ENCODE measurements around the gene KCNH8. TPM values are rescaled to one million over a fixed set of nuclear protein-coding genes. Genes with fewer than 3 reads are reported as not detected.

Gene KCNH8
- polyA plus RNA-seq, 1 donor from 2014 or later = 28.9 TPM

- peak overlapping the region; percentile 69 for H3K4me2 ChIP-seq (ENCODE audit: low read length)
- no peaks in the 10 kb centered on the region for H3K9me3 ChIP-seq (ENCODE audit: low read length)
- H3K9ac ChIP-seq (ENCODE audit: low read length) = peak overlapping the region; percentile 74
- H3K79me2 ChIP-seq (replicated peaks; ENCODE audit: insufficient read depth, low read length) = peaks cover 27% of the 10 kb centered on the region
- H2AFZ ChIP-seq (ENCODE audit: low read depth, low read length) = peak overlapping the region; percentile 77
- no peaks in the 10 kb centered on the region for H3F3A ChIP-seq (ENCODE audit: insufficient read depth, low read length, poor library complexity, severe bottlenecking)
- H3K27ac ChIP-seq (ENCODE audit: low read length) = peak overlapping the region; percentile 38
- H3K27me3 ChIP-seq (ENCODE audit: insufficient read depth, low read depth, low read length) = no peaks in the 10 kb centered on the region
- no peaks in the 10 kb centered on the region for H3K9me2 ChIP-seq (ENCODE audit: insufficient read depth, low read length)
- no peaks in the 10 kb centered on the region for H4K20me1 ChIP-seq (ENCODE audit: insufficient read depth)
- no peaks in the 10 kb centered on the region for H3K36me3 ChIP-seq (ENCODE audit: insufficient read depth, low read length)
- H3K4me3 ChIP-seq (ENCODE audit: low read length) = peak overlapping the region; percentile 82
- TF ChIP-seq MXI1 (conservative IDR thresholded peaks at IDR 0.05; ENCODE audit: poor library complexity, severe bottlenecking) = peak; percentile 46
- TF ChIP-seq EZH2 (IDR thresholded peaks at IDR 0.05; ENCODE audit: borderline replicate concordance, insufficient read depth, low read length, poor library complexity, severe bottlenecking) = no peak
- no peak for TF ChIP-seq EP300 (conservative IDR thresholded peaks at IDR 0.05; ENCODE audit: poor library complexity, severe bottlenecking)
- TF ChIP-seq POLR2AphosphoS5 (IDR thresholded peaks at IDR 0.05) = peak; percentile 11
- TF ChIP-seq TAF1 (IDR thresholded peaks at IDR 0.05; ENCODE audit: low read depth) = no peak
Observed at GRCh38 chr3:19148768-19149091, 420 bp downstream of the KCNH8 start.

- Histone ChIP-seq H3K27me3 (ENCODE audit: insufficient read depth, low read depth, low read length) (no peaks in the 10 kb centered on the region), H3F3A (ENCODE audit: insufficient read depth, low read length, poor library complexity, severe bottlenecking) (no peaks in the 10 kb centered on the region), H3K9me2 (ENCODE audit: insufficient read depth, low read length) (no peaks in the 10 kb centered on the region), H3K4me3 (ENCODE audit: low read length) (peak overlapping the region; percentile 82), H3K27ac (ENCODE audit: low read length) (peak overlapping the region; percentile 38), H4K20me1 (ENCODE audit: insufficient read depth) (no peaks in the 10 kb centered on the region), H3K36me3 (ENCODE audit: insufficient read depth, low read length) (no peaks in the 10 kb centered on the region), H3K79me2 (replicated peaks; ENCODE audit: insufficient read depth, low read length) (peaks cover 27% of the 10 kb centered on the region), H3K9me3 (ENCODE audit: low read length) (no peaks in the 10 kb centered on the region), H3K9ac (ENCODE audit: low read length) (peak overlapping the region; percentile 74), H2AFZ (ENCODE audit: low read depth, low read length) (no peak overlapping the region), H3K4me2 (ENCODE audit: low read length) (peak overlapping the region; percentile 69)
- TF ChIP-seq SMC3 (conservative IDR thresholded peaks at IDR 0.05; ENCODE audit: poor library complexity) = no peak
- TF ChIP-seq REST (IDR thresholded peaks at IDR 0.05; ENCODE audit: borderline replicate concordance) = peak; percentile 62
Observed at GRCh38 chr3:19149368-19149767, 1.1 kb downstream of the KCNH8 start.

GRCh38 chr3:19151171-19151570 lies 2.9 kb downstream of the KCNH8 start:
- peak overlapping the region; percentile 82 for H3K4me3 ChIP-seq (ENCODE audit: low read length)
- TF ChIP-seq RAD21 (conservative IDR thresholded peaks at IDR 0.05) (no peak), SMC3 (conservative IDR thresholded peaks at IDR 0.05; ENCODE audit: poor library complexity) (no peak), EP300 (conservative IDR thresholded peaks at IDR 0.05; ENCODE audit: poor library complexity, severe bottlenecking) (no peak), CTCF (IDR thresholded peaks at IDR 0.05; ENCODE audit: poor library complexity, severe bottlenecking) (no peak), MXI1 (conservative IDR thresholded peaks at IDR 0.05; ENCODE audit: poor library complexity, severe bottlenecking) (no peak), EZH2 (IDR thresholded peaks at IDR 0.05; ENCODE audit: borderline replicate concordance, insufficient read depth, low read length, poor library complexity, severe bottlenecking) (no peak), REST (IDR thresholded peaks at IDR 0.05; ENCODE audit: borderline replicate concordance) (no peak), POLR2AphosphoS5 (IDR thresholded peaks at IDR 0.05) (no peak), TAF1 (IDR thresholded peaks at IDR 0.05; ENCODE audit: low read depth) (no peak)

More at GRCh38 chr3:19151171-19151570, 2.9 kb downstream of the KCNH8 start:
- H2AFZ ChIP-seq (ENCODE audit: low read depth, low read length) = no peak overlapping the region
- H3K9me3 ChIP-seq (ENCODE audit: low read length) = no peaks in the 10 kb centered on the region
- H4K20me1 ChIP-seq (ENCODE audit: insufficient read depth) = no peaks in the 10 kb centered on the region
- peak overlapping the region; percentile 69 for H3K4me2 ChIP-seq (ENCODE audit: low read length)
- no peaks in the 10 kb centered on the region for H3K9me2 ChIP-seq (ENCODE audit: insufficient read depth, low read length)
- H3K79me2 ChIP-seq (replicated peaks; ENCODE audit: insufficient read depth, low read length) = peaks cover 27% of the 10 kb centered on the region
- no peaks in the 10 kb centered on the region for H3K36me3 ChIP-seq (ENCODE audit: insufficient read depth, low read length)
- H3K27ac ChIP-seq (ENCODE audit: low read length) = no peak overlapping the region
- no peaks in the 10 kb centered on the region for H3K27me3 ChIP-seq (ENCODE audit: insufficient read depth, low read depth, low read length)
- no peaks in the 10 kb centered on the region for H3F3A ChIP-seq (ENCODE audit: insufficient read depth, low read length, poor library complexity, severe bottlenecking)
- no peak overlapping the region for H3K9ac ChIP-seq (ENCODE audit: low read length)
